IPS DF 4.7 (cell line): ENCODE measurements around the gene BANK1.

ENCODE experiments used
- DNase-seq: peaks from one replicate; pipeline ENCODE4 v3.0.0-alpha.2; 2013; ENCODE audit warnings: low spot score; ENCODE audit errors: extremely low read depth

BANK1 gene

GRCh38 chr4:101790521-101791181, at the start of gene BANK1:
Gene BANK1 (plus strand): TSS chr4:101790730. CDS start chr4:101790881, 151 bp downstream.
- DNase-seq: peak; percentile 25

- no peak for DNase-seq
These were observed 36.8 kb upstream of the BANK1 start for GRCh38 chr4:101753721-101754120.

- no peak for DNase-seq
These were observed 34.3 kb upstream of the BANK1 start for GRCh38 chr4:101756181-101756580.

GRCh38 chr4:101761405-101761804, 29.1 kb upstream of the BANK1 start:
- DNase-seq: no peak

- DNase-seq: no peak
These were observed 28.5 kb upstream of the BANK1 start for GRCh38 chr4:101762025-101762424.

GRCh38 chr4:101762534-101762933, 28.0 kb upstream of the BANK1 start:
- DNase-seq: no peak

GRCh38 chr4:101763576-101763975, 27.0 kb upstream of the BANK1 start:
- no peak for DNase-seq

GRCh38 chr4:101774807-101775206, 15.7 kb upstream of the BANK1 start:
- no peak for DNase-seq

GRCh38 chr4:101777431-101777830, 13.1 kb upstream of the BANK1 start:
- no peak for DNase-seq

GRCh38 chr4:101780284-101780683, 10.2 kb upstream of the BANK1 start:
- no peak for DNase-seq

- no peak for DNase-seq
These were observed 8.0 kb upstream of the BANK1 start for GRCh38 chr4:101782546-101782945.

GRCh38 chr4:101784957-101785356, 5.6 kb upstream of the BANK1 start:
- DNase-seq: no peak

GRCh38 chr4:101785486-101785885, 5.0 kb upstream of the BANK1 start:
- no peak for DNase-seq

- DNase-seq: no peak
These were observed 2.7 kb upstream of the BANK1 start for GRCh38 chr4:101787701-101788316.

- DNase-seq: no peak
These were observed 640 bp downstream of the BANK1 start for GRCh38 chr4:101791182-101791558.

- no peak for DNase-seq
These were observed 1.6 kb downstream of the BANK1 start for GRCh38 chr4:101792056-101792590.

- DNase-seq: no peak
These were observed 2.9 kb downstream of the BANK1 start for GRCh38 chr4:101793397-101793796.

- DNase-seq: no peak
These were observed 4.3 kb downstream of the BANK1 start for GRCh38 chr4:101794806-101795205.

- DNase-seq: no peak
These were observed 5.2 kb downstream of the BANK1 start for GRCh38 chr4:101795704-101796103.

- DNase-seq: no peak
These were observed 11.4 kb downstream of the BANK1 start for GRCh38 chr4:101801958-101802357.

GRCh38 chr4:101806914-101807313, 16.4 kb downstream of the BANK1 start:
- DNase-seq: no peak

GRCh38 chr4:101807351-101807750, 16.8 kb downstream of the BANK1 start:
- no peak for DNase-seq

- no peak for DNase-seq
These were observed 23.1 kb downstream of the BANK1 start for GRCh38 chr4:101813604-101814003.
